ENCODE results near the gene SLC7A10.

GRCh38 chr19:33221638-33222037, 4.0 kb downstream of the SLC7A10 start:
- no peak for TF ChIP-seq CTCF (IDR thresholded peaks at IDR 0.05; ENCODE audit: low read depth, low read length)
- TF ChIP-seq EZH2phosphoT487 (IDR thresholded peaks at IDR 0.05; ENCODE audit: low read depth): no peak

All from OCI-LY3 (cell line).